Caco-2 (cell line): ENCODE results near the gene NRP2. TPM values are rescaled to one million over a fixed set of nuclear protein-coding genes. Genes with fewer than 3 reads are reported as not detected.

Source experiments
- BruUV-seq: library from RNA; stranded (reverse); fragments of 400-500 nt; replicated peaks from 2 replicates; lab custom pipeline; 2021; lab: Mats Ljungman, UMichigan
- CTCF ChIA-PET: fragments of 300-600 bp; sonication (Branson Sonifier 250); formaldehyde crosslinking; loops from one replicate; lab custom pipeline; 2022; ENCODE audit warnings: antibody characterized with exemption; lab: Charles Lee
- POLR2A ChIA-PET: fragments of 300-600 bp; sonication (Branson Sonifier 250); formaldehyde crosslinking; loops from one replicate; lab custom pipeline; 2022; ENCODE audit warnings: antibody characterized with exemption; lab: Charles Lee
- DNase-seq, 2 experiments: peaks; one replicate each; pipeline versions ENCODE4 v3.0.0 to v3.0.0-alpha.2; 2020 to 2022
- H3K27me3 ChIP-seq: replicated peaks from 2 replicates; pipeline ENCODE4 v1.6.0; 2011; ENCODE audit warnings: low read length; ENCODE audit not compliant: control insufficient read depth, insufficient read depth
- H3K36me3 ChIP-seq: 2 replicates; pipeline ENCODE4 v1.5.1; 2011; ENCODE audit warnings: low read length; ENCODE audit not compliant: control insufficient read depth, insufficient read depth
- H3K4me1 ChIP-seq: fragments of 250-450 bp; sonication (Bioruptor Pico); 2 replicates; pipeline ENCODE4 v1.5.1; 2020; ENCODE audit warnings: mild to moderate bottlenecking
- H3K4me3 ChIP-seq: 2 replicates; pipeline ENCODE4 v1.5.1; 2011; ENCODE audit warnings: low read depth, mild to moderate bottlenecking, control low read depth, low read length
- H3K9me3 ChIP-seq: fragments of 250-450 bp; sonication (Bioruptor Pico); 2 replicates; pipeline ENCODE4 v1.5.1; 2020; ENCODE audit warnings: mild to moderate bottlenecking, moderate library complexity
- H3K27ac Mint-ChIP-seq: one replicate; pipeline ENCODE4 v1.8.0; 2022; ENCODE audit warnings: mixed read lengths; ENCODE audit not compliant: unreplicated experiment
- H3K27me3 Mint-ChIP-seq: one replicate; pipeline ENCODE4 v1.8.0; 2022; ENCODE audit warnings: mixed read lengths; ENCODE audit not compliant: insufficient read depth, unreplicated experiment
- H3K36me3 Mint-ChIP-seq: one replicate; pipeline ENCODE4 v1.8.0; 2022; ENCODE audit warnings: mild to moderate bottlenecking, mixed read lengths; ENCODE audit not compliant: insufficient read depth, unreplicated experiment
- H3K4me1 Mint-ChIP-seq: one replicate; pipeline ENCODE4 v1.8.0; 2022; ENCODE audit warnings: low read depth, mixed read lengths; ENCODE audit not compliant: unreplicated experiment
- H3K4me3 Mint-ChIP-seq: one replicate; pipeline ENCODE4 v1.8.0; 2022; ENCODE audit warnings: mild to moderate bottlenecking, moderate library complexity, mixed read lengths; ENCODE audit not compliant: unreplicated experiment
- H3K9me3 Mint-ChIP-seq: one replicate; pipeline ENCODE4 v1.8.0; 2022; ENCODE audit warnings: mixed read lengths; ENCODE audit not compliant: unreplicated experiment
- CTCF ChIP-seq, 2 experiments: fragments of 200-600 bp in 1 of 2; IDR thresholded peaks; 1 replicate in 1 of 2; 2 replicates in 1 of 2; pipeline versions ENCODE4 v1.5.1 to v1.8.0; 2011 to 2022; ENCODE audit warnings: antibody characterized with exemption in 1 of 2, control low read depth in 1 of 2, inconsistent platforms in 1 of 2, low read depth in 1 of 2, low read length in 1 of 2, mild to moderate bottlenecking in 1 of 2, moderate library complexity in 1 of 2; ENCODE audit not compliant: insufficient read depth in 1 of 2, severe bottlenecking in 1 of 2, unreplicated experiment in 1 of 2
- intact Hi-C: fragments of 100-400 bp; cut with micrococcal nuclease; formaldehyde crosslinking; loops from one replicate; pipeline ENCODE4 v1.10.0; 2022; ENCODE audit not compliant: unreplicated experiment
- total RNA-seq: library from RNA; stranded (reverse); gene quantifications from 2 replicates; pipeline ENCODE4 v1.2.3, GENCODE V29; 2022

NRP2 gene
- total RNA-seq, 1 experiment from 2014 or later, result 96.9 TPM

GRCh38 chr2:205700331-205701132 is 18.2 kb downstream of the NRP2 start:
- Mint-ChIP-seq H3K27ac (peak overlapping the region; percentile 63), H3K36me3 (peaks cover 75% of the 10 kb centered on the region), H3K9me3 (no peaks in the 10 kb centered on the region), H3K4me3 (no peak overlapping the region), H3K4me1 (peaks cover 49% of the 10 kb centered on the region), H3K27me3 (no peaks in the 10 kb centered on the region)
- peaks cover 64% of the 10 kb centered on the region for H3K4me1 ChIP-seq
- POLR2A ChIA-PET, result no interaction called here
- intact Hi-C loops, result no loop called here
- no peaks in the 10 kb centered on the region for H3K27me3 ChIP-seq
- no peak for TF ChIP-seq CTCF (IDR thresholded peaks at IDR 0.05; ENCODE audit: insufficient read depth in 1 of 2, low read depth in 1 of 2, low read length in 1 of 2, severe bottlenecking in 1 of 2, unreplicated experiment in 1 of 2)
- CTCF ChIA-PET, result no interaction called here
- H3K9me3 ChIP-seq, result no peaks in the 10 kb centered on the region
- no peak overlapping the region for H3K4me3 ChIP-seq
- H3K36me3 ChIP-seq, result peaks cover 2% of the 10 kb centered on the region
- DNase-seq, result peak; percentile 43 to 57
- no TSS peak for BruUV-seq

- Mint-ChIP-seq H3K9me3 (no peaks in the 10 kb centered on the region), H3K36me3 (peaks cover 74% of the 10 kb centered on the region), H3K4me3 (no peak overlapping the region), H3K4me1 (peaks cover 42% of the 10 kb centered on the region), H3K27ac (no peak overlapping the region), H3K27me3 (no peaks in the 10 kb centered on the region)
- H3K9me3 ChIP-seq, result no peaks in the 10 kb centered on the region
- POLR2A ChIA-PET, result no interaction called here
- no peaks in the 10 kb centered on the region for H3K27me3 ChIP-seq
- CTCF ChIA-PET, result no interaction called here
- peaks cover 2% of the 10 kb centered on the region for H3K36me3 ChIP-seq
- no peak for TF ChIP-seq CTCF (IDR thresholded peaks at IDR 0.05; ENCODE audit: insufficient read depth in 1 of 2, low read depth in 1 of 2, low read length in 1 of 2, severe bottlenecking in 1 of 2, unreplicated experiment in 1 of 2)
- H3K4me3 ChIP-seq, result no peak overlapping the region
- H3K4me1 ChIP-seq, result peaks cover 54% of the 10 kb centered on the region
- no TSS peak for BruUV-seq
- DNase-seq, result no peak
- intact Hi-C loops, result no loop called here
Observed at GRCh38 chr2:205701509-205701908, 19.2 kb downstream of the NRP2 start.

GRCh38 chr2:205702576-205702975 is 20.3 kb downstream of the NRP2 start:
- BruUV-seq, result no TSS peak
- Histone ChIP-seq H3K9me3 (no peaks in the 10 kb centered on the region), H3K4me3 (no peak overlapping the region), H3K4me1 (peaks cover 44% of the 10 kb centered on the region), H3K27me3 (no peaks in the 10 kb centered on the region), H3K36me3 (peaks cover 2% of the 10 kb centered on the region)
- POLR2A ChIA-PET, result no interaction called here
- Mint-ChIP-seq H3K4me3 (no peak overlapping the region), H3K27ac (no peak overlapping the region), H3K4me1 (peaks cover 31% of the 10 kb centered on the region), H3K36me3 (peaks cover 68% of the 10 kb centered on the region), H3K9me3 (no peaks in the 10 kb centered on the region), H3K27me3 (no peaks in the 10 kb centered on the region)
- intact Hi-C loops, result no loop called here
- TF ChIP-seq CTCF (IDR thresholded peaks at IDR 0.05; ENCODE audit: insufficient read depth in 1 of 2, low read depth in 1 of 2, low read length in 1 of 2, severe bottlenecking in 1 of 2, unreplicated experiment in 1 of 2), result no peak
- CTCF ChIA-PET, result no interaction called here
- DNase-seq, result no peak
